ENCODE results near the gene SACS.
"Not testable (repeated sequence)": the region's sequence is repeated elsewhere in the genome, so short reads cannot be mapped to it uniquely, and the experiment has no call there.

The SACS gene

DNA sequence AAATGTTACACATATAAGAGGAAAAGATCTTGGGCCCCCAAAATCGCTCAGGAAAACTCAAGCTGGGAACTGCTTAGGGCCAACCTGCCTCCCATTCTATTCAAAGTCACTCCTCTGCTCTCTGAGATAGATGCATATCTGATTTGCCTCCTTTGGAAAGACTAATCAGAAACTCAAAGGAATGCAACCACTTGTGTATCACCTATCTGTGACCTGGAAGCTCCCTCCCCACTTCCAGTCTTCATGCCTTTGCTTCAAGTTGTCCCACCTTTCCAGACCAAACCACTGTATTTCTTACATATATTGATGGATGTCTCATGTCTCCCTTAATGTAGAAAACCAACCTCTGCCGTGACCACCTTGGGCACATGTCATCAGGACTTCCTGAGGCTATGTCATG is 32.3 kb downstream of the SACS start:
- DNase-seq = not testable (repeated sequence)

DNA sequence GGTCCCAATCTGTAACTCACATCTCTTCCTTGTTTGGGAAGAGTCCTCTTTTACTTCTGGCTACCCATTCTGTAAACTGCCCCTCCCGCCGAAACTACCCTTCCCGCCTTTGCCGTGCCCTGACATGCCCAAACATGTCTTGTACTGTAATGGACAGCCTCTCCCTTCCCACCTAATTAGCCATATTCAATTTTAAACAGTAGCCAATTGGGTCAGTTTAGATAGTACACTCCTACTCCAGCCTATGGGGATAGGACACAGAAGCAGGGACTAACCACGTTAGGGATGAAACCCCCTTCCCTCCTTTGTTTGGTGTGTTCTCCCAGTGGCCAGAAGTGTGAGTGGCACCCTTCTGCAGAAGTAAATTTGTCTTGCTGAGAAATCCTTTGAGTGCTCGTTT is 34.2 kb downstream of the SACS start:
- no peak for DNase-seq

DNA sequence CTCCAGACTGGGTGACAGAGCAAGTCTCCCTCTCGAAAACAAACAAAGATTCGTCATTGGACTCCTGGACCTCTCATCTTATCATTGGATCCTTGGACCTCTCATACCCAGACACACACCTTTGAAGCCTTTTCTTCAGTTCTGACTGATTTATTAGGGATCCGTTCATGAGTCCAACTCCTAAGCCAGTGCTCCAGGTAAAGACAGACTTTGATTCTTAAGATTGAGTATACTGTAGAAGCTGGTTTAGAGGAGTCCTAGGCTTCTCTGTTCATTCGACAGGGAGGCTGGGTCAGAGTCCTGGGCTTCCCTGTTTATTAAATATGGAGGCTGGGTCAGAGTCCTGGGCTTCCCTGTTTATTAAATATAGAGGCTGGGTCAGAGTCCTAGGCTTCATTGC is 38.7 kb downstream of the SACS start:
- DNase-seq = no peak

DNA sequence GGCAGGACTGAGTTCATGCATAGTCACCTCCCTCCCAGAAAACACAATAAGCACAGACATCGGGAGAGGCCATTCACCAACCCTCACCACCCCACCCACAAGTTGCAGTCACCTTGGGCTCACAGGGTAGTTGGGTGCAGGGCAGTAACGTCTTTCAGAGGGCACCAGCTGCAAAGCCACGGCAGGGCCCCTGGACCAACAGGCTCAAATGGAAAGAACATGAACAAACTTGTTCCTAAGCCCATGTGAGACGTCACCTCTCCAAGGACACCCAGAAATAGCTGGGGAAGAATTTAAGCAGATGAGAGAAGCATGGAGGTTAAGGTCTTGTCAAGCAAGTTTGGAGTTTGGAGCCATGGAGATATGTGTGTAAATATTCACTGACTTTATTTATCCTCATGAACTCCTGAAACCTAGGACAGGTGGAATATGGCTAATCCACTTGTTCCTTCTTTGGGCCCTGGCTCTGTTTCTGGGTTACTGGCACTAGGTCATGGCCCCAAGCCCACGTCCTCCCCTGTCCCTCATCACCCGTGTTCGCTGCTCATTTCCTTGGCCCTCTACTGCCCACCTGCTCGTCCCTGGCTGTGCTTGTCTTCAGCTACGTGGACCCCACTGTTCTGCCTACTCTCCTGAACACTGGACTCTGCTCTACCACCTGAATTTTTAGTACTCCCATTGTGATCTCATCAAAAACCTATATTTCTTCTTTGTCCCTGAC is 40.4 kb downstream of the SACS start:
- no peak for DNase-seq

DNA sequence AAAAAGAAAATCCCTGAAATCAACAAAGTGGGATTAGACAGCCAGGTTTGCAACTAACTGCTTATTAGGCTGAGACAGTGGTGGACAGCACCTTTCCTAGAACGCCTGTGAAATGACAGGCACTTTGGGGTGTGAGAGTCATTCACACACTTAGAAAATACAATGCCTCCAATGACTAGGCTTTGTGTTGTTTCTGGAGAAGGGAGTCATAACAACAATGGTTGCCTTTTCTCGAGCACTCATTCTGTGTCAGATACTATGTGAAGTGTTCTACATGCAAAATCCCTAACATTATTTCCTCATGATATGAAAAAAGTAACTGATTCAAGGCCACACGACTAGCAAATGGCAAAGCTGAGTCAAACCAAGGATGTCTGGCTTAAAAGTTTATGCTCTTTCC is 41.2 kb downstream of the SACS start:
- DNase-seq = no peak

DNA sequence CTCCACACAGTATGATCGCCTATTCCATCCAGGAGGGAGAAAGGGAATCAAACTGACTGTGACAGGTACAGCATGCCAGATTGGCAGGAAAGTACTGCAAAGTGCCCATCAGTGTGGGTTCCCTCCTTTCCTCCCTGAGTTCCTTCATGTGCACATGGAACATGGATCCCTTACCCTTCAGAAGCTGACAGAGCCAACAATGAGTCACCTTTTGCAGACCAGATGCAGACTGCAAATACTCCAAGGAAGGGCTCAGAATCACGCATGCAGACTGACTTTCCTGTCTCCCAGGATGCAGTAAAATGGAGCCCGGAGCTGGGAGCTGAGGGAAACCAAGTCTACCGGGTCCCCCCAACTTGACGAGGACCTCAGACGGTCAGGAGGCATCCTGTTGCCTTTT is 41.8 kb downstream of the SACS start:
- no peak for DNase-seq

DNA sequence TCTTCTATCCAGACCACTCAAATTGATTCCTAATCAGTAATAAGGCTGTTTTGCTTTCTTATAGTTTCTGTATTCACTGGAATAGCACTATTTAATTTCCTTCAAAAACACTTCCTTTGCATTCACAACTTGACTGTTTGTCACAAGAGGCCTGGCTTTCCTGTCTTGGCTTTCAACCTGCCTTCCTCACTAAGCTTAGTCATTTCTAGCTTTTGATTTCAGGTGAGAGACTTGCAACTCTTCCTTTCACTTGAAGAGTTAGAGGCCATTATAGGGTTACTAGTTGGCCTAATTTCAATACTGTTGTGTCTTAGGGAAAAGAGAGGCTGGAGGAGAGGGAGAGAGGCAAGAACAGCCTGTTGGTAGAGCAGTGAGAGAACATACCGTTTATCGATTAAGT is 47.0 kb downstream of the SACS start:
- DNase-seq = no peak

DNA sequence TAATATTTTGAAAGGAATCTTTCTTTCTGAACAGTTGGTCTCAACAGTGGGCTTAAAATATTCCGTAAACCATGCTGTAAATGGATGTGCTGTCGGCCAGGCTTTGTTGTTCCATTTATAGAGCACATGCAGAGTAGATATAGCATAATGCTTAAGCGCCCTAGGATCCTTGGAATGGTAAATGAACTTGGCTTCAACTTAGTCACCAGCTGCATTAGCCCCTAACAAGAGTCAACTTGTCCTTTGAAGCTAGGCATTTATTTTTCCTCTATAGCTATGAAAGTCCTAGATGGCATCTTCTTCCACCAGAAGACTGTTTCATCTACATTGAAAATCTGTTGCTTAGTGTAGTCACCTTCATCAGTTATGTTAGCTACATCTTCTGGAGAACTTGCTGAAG is 47.6 kb downstream of the SACS start:
- DNase-seq = no peak

DNA sequence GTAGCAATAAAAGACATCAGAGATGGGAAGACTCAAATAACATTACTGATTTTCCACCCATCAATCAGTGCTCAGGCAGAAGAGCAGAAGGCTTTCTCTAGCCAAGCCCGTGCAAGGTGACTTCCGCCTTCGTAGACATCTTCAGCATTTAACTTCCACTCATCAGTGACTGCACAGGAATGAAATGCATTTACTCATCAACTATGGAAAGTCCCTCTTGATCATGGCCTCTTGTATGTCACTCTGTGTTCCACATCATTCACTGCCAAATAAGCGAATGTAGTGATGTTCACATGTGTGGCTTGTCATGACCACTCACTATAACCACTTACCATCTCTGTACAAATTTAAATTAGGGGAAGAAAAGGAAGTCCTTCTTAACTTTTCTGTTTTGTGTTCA is 49.4 kb downstream of the SACS start:
- DNase-seq = no peak

DNA sequence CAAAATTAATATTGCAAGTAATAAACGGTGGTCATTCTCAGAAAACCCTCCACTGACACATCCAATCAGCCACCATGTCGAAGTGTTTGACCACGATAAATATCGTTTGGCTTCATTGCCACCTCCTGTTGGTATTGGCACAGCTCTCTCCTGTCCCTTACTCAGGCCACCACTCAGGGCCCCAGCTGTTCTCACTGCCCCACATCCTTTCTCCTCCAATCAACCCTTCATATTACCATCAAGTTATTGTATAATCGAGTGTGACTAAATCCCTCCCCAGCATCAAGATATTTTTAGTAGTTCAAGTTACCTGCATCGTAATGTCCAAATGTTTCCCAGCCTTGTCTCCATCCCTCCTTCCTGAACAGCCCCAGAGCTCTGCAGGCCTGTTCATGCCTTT is 50.4 kb downstream of the SACS start:
- DNase-seq = no peak

DNA sequence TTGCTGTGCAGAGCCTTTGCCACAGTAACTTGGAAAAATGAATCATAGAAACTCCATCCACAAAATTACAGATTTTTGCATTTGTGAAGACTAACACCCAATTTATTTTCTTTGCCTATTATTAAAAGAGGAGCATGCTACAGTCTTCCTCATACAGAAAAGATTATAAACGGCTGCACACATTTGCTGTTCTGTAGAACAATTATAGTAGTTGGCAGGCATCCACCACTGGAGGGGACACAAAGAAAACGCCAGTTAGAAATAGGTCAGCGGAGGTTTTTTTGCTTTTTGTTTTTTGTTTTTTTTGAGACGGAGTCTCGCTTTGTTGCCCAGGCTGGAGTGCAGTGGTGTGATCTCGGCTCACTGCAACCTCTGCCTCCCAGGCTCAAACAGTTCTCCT is 51.6 kb downstream of the SACS start:
- DNase-seq = no peak

DNA sequence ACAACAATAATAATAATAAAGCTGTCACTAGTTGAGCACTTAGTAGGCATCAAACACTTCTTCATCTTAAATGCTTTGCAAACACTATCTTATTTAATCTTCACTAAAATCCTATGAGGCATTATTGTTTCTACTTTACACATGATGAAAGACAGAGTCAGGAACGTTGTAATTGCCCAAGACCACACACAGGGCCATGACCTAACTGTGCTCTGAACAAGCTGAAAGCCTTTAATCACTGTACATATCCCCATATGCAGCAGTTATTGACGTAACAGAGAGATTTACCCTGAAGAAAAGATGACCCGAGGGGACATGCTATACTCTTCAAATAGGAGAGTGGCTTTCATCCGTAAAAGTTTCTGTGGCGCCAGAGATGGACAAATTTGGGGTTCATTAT is 53.0 kb downstream of the SACS start:
- no peak for DNase-seq

DNA sequence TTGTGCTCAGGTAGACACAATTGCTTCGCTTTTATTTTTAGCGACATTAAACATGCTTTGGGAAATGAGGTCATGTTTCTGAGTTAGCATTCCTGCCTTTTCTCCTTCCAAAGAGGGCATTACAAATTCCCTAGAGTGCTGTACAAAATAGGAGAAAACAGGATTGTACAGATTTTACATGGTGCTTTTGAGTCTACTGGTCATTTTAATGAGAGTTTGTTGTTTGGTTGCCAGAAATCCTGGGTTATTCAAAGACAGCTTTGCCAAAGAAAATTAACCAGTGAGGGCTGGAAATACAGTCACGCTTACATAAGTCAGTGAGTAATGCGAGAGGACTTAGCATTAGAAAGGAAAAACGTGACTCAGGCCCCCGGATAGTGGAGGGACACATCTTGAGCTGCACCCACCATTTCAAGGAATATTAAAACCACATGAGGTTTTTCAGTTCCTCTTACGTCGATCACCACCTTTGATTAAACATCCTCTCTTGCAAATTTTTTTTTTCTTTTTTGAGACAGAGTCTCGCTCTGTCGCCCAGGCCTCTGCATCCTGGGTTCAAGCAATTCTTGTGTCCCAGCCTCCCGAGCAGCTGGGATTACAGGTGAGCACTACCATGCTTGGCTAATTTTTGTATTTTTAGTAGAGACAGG is 55.4 kb downstream of the SACS start:
- no peak for DNase-seq

DNA sequence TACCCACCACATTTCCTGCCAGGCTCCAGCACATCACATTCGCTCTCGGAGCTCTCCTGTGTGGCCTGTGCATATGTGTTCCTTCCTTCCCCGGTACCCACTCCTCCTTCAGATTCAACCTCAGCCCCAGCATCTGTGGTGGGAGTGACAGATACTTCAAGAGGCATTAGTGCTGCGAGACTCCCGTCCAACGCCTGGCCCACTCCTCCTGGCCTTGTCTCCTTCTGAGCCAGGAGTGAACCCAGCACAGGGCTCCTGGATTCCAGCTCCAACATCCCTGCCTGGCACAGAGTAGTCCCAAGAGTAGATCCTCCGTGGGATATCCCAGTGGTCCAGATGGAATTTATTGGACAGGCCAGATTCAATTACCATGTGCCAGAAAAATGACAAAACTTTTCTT is 55.9 kb downstream of the SACS start:
- no peak for DNase-seq

DNA sequence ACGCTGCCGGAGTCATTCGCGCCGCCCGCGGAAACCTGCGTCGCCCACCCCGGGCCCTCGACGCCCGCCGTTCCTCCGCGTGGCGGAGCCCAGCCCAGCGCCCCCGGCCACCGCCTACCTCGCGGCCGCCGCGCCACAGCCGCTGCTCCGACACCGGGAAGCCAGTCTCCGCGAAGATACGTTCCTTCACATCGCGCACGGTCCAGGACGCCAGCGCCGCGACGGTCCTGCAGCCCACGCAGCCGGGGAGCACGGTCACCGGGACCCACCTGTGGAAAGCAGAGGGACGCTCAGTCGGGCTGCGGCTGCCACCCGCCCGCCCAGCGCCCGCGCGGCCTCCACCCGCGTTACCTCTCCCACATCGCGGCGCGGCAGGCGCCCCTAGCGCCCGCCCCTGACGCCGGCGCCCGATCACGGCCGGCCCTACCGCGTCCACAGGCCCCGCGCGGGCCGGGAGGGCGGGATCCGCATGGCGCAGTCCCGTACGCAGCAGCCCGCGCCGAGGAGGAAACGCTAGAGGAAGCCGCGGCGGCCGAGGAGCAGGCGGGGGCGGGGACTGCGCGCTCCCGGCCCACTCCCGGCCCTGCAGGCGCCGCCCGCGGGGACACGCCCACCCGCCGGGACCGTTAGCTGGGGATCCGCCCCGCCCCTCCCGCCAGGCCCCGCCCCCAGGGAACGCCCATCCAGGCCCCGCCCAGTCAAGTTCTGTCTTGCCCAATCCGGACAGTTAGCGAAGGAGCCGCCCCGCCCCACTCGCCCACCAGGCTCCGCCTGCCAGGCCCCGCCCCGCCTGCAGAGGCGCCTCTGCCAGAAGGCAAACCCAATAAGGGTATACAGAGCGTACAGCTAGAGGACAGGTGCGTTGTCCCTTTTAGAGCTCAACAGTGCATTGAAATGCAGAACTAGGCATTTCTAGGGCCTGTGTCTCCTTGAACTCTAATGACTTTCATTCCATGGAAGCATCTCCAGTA is 58.2 kb downstream of the SACS start:
- DNase-seq = peak; percentile 51 to 77

DNA sequence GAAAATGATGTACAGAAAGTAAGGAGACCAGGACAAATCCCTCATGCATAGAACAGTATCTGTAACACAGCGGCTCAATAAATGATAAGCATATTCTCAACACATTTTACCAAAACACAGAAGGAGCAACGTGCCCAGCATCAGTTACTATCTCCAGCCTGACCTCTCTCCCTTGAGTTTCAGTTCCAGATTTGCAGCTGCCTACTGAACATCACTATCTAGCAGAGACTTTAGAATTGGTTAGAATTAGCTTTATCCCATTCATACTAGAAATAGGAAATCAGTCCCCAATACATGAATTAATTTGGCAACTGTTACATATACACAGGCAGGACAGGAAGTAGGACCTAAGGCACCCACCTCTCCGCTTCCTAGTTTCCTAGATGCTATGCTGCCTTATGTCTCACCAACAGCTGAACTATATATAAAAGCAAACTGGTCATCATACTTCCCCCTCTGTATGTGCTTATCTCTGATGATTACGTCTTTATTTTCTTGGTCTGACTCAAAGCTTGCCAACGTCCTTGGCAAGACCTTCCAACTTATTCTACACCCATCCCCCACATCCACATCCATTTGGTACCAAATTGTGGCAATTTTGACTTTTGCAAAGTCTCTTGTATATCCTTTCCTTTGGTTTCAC is 61.1 kb downstream of the SACS start:
- no peak for DNase-seq

DNA sequence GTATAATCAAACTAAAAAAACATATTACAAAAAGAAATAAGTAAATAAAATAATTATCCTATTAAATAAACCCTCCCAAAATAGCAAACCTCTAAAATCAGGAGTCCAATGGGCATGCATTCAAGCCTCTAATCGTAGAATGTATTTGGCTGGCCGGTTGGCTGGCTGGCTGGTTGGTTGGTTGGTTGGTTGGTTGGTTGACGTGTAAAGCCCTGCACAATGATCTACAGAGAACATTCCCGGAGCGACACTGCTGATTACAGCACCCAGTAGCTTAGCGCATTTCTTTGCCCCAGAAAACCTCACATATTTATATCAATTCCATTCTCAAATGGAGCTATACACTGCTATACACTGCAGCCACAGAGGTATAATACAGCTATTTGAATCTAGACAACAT is 65.6 kb downstream of the SACS start:
- no peak for DNase-seq

DNA sequence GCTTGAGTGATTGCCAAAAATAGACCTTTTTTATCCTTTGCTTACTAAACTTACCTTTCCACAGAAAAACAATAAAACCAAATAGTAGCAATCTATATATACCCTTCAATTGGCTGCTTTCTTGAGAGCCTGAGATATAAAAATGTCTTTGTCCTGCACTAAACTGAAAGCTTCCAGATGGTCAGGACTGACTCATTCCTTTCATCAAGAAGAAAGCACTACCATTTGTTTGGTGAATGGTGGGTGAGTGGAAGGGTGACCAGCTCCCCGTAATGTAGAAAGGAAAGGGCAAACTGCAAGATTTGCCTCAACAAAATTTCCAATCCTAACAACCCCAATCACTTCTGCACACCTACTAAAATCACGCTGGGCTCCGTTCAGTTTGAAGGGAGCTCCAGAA is 67.8 kb downstream of the SACS start:
- DNase-seq = no peak

DNA sequence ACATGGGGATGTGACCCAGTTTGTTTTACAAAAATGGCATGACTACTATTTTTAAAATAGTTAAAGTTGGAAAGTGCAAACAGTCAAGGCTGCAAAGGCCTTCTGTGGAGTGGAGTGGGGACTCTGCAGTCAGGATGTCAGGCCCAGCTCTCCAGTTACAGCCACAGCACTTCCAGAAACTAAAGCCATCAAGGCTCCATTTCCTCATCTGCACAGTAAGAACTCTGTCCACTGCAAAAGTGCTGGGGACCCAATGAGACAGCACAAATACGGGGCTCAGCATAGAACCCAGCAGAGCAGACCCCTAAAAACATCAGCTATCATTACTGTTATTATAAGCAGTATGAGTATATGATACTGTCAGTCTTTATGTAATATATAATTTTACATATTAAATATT is 73.6 kb downstream of the SACS start:
- no peak for DNase-seq

DNA sequence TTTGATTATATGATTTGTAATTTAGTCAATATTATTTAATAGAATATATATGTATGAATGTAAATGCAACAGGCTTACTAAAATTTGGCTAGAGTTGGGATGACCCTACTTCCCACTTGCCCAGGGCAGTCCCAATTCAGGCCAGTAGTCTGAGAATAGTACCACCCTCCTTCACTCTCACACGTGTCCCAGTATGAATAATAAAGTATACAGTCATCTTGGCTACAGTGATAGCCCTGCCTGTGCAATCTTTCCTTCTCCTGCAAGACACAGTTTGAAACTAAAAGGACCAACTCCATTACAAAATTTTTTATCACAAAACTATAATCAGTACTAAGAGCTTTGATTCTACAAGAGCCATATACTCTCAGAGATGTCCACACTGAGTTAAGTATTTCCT is 76.2 kb downstream of the SACS start:
- DNase-seq = no peak

DNA sequence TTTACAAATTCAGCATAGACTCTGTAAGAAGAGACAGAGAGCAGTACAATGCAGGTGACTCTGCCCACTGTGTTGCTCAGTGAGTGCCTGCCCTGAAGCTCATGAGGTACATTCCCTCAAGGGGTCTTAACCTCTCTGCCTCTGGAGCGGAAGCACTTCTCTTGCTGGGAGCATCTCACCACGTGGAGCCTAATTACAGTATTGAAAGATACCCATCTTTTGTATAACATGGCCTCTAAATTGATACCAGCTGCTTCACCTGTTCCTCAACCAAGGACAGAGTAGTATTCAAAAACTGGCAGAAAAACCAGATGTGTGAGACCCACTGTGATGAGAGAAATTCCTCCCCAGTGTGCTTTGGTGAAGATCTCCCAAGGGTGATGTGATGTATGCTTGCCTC is 77.1 kb downstream of the SACS start:
- no peak for DNase-seq

DNA sequence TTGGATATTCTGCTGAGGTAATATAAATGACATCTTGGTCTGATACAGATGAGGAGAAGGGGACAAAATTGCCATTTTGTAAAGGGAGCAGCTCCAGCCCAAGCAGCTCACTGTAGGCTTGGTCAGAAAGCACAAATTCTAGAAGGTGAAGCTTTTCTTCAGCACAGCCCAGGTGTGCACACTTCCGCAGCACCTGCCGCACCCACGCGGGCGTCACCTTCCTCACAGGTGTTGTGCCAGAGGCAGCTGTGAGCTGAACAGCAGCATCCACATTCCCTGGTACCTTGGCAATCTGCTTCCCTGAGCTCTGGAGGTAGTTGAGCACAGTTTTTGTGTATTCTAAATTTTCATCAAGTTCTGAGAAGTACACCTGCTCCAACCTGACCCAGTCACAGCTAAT is 79.0 kb downstream of the SACS start:
- no peak for DNase-seq

DNA sequence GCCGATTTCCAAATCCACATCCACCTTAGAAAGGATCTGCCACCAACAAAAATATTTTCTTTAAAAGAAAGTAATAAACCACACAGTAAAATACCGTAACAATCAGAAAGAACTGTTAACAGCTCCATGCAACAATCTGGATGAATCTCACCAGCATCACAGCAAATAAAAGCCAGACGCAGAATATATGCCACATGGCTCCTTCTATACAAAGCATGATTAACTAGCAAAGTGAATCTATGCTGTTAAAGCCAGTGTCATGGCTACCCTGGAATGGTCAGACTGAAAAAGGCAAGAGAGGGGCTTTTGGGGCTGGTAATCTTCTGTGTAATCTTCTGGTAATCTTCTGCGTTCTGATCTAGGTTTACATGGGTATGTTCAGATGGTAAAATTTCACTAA is 81.3 kb downstream of the SACS start:
- DNase-seq = no peak

All from NCI-H187 (cell line).